GM18861 (cell line): ENCODE data around the gene FGD6.
"Not testable (repeated sequence)": the region's sequence is repeated elsewhere in the genome, so short reads cannot be mapped to it uniquely, and the experiment has no call there.

Source experiments
- ATAC-seq: cut with Tn5 transposase; IDR thresholded peaks from one replicate; pipeline ENCODE4 v1.9.1; 2021; ENCODE audit not compliant: unreplicated experiment

FGD6 gene

DNA sequence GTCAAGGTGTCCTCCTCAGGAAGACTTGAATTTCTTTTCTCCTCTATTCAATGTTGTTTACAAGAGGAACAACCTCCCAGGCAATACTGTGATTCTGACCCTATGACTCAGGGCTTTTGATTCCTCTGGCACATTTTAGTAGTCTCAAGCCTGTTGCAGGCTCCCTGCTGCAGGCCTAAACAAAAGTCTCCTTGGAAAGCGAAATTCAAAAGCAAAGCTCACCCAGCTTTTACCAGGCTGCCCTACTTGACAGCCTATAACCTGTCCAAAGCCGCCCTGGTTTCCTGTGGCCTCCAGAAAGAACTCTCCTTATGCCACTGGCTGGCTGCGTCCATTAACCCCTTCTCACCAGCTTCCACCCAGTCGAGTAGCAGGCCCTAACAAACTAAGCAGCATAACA lies 11.6 kb downstream of the FGD6 start:
- ATAC-seq = no peak

DNA sequence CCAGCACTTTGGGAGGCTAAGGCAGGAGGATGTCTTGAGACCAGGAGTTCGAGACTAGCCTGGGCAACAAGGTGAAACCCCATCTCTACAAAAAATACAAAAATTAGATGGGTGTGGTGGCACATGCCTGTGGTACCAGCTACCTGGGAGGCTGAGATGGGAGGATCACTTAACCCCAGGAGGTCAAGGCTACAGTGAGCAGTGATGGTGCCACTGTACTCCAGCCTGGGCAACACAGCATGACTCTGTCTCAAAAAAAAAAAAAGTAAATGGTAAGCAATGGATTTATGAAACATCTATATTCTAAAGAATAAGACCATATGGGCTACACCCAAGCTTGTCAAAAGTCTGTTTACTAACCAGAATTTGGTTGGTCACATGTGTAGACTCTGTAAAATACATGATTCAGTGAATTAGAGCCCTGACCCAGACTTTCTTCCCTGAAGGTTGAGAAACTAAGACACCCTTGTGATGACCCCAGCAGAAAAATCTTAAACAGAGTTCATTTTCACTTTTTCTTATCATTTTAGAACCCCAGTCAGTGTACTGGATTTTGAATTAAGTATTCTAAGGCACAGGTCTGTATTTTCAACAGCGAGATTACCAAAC lies 12.1 kb downstream of the FGD6 start:
- ATAC-seq = no peak

DNA sequence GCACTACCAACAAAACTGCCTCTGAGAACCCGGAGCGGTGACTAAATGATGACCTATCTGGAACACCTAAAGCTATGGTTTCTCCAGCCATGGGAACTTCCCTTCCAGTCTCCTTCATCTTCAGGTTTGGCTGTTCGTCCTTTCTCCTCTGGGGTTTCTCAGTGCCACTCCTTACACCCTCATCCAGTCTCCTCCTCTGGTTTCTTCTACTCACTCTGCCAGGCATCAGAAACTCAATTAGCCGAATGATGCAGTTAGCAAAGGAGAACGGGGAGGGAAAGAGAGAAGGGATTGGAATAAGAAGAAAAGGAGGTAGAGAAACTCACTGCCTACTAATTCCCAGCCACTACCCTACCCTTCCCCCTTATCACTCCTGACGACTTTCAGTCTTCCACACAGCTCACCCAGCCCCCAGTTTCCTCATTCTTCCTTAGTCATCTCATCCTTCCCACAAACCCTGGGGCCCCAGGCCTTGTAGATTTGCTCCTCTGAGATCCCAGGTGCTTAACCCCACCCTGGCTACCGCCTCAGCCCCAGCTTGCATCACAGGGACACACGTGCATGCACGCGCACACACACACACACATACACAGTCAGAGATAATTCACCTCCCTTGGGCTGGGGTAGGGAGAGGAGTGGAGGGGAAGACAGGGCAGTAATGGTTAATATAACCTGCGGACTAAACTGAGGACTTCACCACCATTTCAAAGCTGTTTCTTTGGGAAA lies 13.0 kb downstream of the FGD6 start:
- no peak for ATAC-seq

DNA sequence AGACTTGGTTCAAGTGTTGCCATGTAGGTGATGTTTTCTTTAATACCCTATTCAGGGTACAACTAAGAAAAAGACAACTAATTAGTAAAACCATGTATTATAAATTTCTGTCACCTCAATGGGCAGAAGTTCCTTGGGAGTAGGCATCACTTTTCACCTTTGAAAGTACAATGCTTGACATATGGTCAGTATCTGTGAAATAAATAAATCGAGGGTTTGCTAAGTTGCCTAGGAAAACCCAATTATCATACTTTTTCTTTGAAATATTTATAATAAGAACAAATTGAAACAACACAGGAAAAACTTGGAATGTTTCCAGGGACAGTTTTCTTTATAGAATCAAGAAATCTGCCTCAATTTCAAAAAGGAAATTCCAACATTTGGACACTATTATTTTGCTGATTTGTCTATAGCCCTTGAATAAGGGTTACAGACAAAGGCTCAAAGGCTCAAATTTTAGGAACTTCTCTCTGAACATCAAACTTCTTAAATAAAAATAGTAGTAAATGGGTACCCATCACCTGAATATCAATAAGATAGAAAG lies 13.7 kb downstream of the FGD6 start:
- no peak for ATAC-seq

DNA sequence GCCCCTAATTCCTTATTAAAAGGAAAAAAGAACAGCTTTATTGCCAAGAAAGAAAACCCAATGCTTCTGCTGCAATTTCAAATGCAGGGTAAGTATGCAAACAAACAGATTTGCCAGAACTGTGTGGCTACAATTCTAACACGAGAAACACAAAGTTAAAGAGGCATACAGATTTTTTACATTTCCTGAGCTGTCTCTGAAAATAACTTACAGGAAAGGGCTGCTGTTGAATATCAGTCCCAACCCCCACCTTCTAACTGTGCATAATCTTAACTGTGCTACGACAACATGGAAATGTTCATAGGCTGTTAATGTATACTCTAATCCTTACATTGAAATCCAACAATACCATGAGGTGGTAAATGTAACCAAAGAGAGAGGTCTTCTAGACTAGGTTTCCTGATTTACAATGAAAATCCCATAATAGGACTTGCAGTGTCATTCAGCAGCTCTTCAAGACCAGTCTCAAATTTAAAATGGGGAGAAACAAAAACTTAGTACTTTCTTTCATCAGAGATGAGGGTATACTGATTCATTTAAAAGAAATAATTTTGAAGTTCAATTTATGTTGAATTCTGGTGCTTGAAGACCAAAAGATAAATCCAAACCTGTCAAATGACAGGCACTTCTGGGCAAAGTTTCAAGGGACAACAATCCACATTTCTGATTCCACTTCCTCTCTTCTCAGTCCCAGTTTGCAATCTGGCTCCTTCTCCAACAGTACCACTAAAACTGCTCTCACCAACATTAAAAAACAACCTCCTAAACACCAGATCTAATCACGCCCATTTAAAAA lies 14.4 kb downstream of the FGD6 start:
- no peak for ATAC-seq

DNA sequence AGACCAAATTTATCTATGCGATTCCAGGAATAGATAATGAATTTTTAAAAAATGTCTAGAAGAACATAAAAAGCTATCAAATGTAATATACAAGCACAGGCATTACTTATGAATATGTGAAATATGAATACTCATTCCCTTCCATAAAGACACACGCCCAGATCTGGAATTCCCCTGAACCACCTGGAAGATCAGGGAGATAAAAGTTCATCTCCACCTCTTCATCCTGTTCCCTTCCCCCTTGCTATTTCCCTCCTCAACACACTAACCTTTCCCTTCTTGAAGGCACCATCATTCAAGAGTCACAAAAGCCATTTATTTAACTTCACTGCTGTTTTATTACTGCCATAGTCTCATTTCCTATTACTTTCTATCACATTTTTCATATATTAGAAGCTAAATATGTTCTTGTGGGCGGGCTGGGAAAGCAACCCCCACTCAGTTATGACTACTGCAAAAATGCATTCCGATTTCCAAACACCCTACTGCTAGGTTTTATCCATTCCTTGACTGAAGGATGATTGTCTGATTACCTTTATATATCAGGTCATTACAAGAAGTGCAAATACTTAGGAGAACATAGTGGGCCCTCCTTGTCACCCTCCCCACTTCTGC lies 16.1 kb downstream of the FGD6 start:
- ATAC-seq = no peak

DNA sequence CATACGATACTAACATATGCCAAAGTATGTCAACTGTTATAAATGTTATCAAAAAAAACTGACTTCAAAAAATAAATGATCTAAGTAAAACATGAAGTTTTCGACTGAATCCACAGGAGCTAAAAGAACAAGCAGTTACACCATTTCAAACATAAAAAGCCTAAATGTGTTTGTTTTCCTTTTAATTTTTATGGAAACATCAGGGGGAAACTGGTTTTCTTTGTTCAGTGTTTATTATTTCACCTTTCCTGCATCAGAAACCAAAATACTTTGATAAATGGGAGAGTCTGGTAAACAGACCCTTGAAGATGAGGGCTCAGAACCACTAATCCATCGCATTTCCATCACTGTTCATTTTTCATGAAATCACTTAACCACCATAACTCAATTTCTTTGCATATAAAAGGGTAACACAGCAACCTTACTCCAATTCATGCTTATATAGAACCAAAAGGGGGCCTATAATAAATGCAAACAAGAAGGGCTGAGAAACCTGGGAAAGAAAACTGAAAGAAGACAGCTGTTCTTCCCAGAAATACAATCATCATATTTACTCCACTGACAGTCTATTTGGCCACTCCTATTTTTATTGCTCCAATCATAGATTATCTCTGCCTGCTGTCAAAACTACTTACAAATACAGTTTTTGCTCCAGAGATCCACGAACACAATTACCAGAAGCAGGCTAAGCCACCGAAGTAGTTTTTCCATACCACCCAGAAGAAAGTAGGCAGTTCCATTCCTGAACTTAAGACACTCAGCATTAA lies 17.0 kb downstream of the FGD6 start:
- no peak for ATAC-seq

DNA sequence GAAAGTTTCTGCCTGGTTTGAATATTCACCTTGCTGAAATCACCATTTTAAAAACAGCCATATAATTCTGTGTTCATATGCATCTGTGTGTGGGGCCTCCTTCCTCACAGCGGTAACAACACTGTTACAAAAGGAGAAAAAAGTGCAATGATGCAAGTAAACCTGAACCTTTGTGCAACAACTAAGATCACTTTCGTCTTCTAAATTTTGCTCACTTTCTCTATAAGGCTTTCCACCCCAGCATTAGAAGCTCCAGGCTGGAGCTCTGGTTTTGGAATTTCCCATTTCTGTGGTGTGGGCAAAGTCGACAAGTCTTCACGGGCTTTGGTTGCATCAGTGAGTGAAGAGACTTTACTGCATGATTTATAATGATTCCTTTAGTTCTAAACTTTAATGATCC lies 18.4 kb downstream of the FGD6 start:
- ATAC-seq = peak; percentile 39

DNA sequence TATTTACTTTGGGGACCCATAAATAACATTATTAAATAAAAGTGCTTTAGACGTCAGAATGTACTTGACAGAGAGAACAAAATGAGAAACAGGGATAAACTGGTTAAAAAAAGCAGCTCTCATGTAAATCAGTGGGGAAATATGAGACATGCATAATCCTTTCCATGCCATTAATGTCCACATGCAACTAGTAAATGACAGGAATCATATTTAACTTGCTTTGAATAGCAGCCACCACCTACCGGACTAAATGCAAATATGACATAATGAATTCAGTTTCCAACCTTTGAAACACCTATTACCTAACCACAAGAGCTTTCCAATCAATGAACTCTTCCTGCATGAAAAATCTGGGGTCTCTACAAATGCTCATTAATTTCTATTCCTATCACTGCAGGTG lies 19.6 kb downstream of the FGD6 start:
- no peak for ATAC-seq

DNA sequence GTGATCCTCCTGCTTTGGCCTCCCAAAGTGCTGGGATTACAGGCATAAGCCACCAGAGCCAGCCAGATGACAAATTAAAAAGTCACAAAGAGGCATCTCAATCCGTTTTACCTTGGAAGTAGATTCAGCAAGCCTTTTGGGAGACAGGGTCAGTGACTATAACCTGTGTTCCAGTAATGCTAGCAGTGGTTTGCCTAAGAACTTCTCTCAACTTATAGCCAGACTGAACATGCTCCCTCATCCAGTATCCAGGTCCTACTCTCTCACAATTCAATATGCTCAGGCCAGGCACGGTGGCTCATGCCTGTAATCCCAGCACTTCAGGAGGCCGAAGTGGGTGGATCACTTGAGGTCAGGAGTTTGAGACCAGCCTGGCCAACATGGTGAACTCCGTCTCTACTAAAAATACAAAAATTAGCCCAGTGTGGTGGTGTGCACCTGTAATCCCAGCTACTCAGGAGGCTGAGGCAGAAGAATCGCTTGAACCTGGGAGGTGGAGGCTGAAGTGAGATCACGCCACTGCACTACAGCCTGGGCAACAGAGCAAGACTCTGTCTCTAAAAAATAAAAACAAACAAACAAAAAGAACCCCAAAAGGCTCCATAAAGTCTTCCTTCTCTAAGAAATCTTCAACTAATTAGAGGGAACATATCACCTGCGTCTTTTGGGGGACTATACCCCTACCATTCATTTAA lies 20.2 kb downstream of the FGD6 start:
- not testable (repeated sequence) for ATAC-seq

DNA sequence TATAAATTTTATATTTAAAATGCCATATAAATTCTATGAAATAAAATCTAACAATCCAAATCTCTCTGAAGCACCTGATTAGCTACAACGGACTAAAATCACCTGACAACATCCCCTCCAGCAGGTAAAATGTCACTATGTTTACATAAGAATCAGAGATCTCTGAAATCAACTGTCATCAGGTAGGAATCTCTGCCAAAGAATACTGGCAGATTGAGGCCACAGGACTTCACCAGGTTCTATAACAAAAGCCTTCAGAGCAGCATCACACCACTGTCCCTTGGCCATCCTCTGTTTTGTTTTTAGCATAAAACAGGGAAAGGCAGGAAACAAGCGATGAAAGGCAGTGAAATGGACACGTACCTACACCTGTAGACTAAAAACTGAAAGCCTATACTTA lies 22.1 kb downstream of the FGD6 start:
- no peak for ATAC-seq

DNA sequence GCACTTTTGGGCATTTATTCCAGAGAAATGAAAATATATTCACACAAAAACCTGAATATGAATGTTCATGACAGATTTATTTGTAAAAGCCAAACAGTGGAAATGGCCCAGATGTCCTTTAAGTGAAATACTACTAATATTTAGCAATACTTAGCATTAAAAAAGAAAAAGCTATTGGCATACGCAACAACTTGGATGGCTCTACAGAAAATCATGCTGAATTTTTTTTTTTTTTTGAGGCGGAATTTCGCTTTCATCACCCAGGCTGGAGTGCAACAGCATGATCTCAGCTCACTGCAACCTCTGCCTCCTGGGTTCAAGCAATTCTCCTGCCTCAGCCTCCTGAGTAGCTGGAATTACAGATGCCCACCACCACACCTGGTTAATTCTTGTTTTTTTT lies 24.1 kb downstream of the FGD6 start:
- no peak for ATAC-seq

DNA sequence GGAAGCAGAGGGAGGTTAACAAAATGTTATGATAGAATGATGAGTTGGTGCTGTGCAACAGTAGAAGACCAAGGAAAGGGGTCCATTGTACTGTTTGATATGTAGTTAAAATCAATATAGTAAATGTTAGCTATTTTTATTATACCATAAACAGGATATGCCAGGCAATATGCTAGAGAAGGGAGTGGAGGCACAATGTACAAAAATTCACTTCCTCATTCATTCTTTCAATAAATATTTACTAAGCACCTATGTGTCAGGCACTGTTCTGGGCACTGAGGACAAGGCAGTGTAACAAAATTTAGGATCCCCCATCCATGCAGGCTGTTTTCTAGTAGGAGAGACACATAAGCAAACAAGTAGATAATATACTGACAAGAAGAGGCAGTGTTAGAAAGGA lies 25.0 kb downstream of the FGD6 start:
- ATAC-seq = no peak

DNA sequence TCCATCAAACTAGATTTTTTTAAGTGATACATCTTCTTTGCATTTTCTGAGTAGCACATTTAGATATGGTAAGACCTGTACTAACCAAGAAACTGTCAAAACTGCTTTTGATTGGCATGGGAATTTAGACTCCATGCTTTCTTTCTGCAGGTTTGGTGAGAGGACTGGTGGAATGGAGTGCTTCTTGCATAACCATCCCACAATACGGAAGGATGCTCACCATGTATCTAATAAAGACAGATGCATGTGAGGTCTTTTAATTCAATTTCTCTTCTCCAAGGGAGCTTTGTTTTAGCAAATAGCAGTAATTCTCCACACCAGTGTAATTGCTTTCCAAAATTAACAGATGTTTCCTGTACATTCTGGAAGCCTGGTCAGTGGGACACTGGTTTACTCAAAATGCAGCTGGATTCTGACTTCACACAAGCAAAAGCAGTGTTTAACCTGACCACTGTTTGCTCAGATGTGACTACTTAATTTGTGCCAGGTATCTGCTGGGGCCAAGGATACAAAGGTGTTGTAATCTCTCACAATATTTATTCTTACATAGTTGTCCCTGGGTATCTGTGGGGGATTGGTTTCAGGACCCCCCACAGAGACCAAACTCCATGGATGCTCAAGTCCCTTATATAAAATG lies 26.1 kb downstream of the FGD6 start:
- no peak for ATAC-seq

DNA sequence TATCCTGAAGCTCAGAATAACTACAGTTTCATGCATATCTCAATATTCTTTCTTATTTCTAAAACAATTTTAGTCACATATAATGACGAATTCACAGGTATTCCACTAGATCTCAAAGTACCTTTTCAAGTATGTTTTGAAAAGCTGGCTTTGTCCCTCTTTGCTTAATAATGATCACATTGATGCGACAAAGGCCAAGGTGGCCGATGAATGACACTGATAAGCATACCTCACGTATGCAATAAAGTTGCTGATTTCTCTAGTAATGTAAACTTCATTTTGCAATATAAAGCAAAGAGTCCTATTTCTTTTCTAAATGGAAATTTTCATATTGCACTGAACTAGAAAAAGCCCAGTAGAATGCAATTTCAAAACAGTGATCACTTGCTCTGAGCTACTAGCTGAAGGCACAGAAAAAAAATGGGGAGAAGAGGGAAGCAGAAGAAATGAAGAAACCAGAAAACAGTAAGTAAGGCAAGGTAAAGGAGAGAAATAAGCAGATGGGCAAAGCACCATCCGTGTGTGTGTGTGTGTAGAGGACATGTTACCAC lies 29.3 kb downstream of the FGD6 start:
- peak; percentile 1 for ATAC-seq

DNA sequence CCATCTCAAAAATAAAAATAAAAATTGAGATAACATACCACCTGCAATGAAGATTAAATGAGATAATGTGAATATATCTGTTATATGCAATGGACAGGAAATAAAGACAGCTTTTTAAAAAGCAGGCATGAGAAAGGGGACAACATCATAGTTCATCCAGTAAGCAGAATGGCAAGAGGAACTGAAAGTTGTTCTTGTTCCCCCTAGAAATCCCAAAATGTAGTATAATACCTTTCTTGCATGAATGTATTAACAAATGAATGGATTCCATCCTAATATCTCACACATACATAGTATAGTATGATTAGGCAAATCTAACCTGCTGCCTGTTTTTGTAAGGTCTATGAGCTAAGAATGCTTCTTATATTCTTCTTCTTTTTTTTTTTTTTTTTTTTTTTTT lies 31.4 kb downstream of the FGD6 start:
- ATAC-seq = no peak

DNA sequence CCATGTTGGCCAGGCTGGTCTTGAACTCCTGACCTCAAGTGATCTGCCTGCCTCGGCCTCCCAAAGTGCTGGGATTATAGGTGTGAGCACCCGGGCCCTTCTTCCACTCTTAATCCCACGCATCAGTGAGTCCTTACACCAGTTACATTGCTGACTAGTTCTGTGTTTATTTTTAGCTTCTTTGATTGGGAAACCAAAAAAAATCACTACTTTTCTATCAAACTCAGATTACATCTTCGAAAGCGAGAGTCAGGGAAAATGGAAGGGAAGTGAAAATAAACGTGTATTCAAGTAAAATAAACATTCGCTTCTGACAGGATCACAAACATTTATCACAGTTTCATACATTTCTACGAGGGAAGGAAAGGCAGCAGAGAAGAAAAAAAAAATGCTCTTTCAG lies 32.2 kb downstream of the FGD6 start:
- ATAC-seq = no peak

DNA sequence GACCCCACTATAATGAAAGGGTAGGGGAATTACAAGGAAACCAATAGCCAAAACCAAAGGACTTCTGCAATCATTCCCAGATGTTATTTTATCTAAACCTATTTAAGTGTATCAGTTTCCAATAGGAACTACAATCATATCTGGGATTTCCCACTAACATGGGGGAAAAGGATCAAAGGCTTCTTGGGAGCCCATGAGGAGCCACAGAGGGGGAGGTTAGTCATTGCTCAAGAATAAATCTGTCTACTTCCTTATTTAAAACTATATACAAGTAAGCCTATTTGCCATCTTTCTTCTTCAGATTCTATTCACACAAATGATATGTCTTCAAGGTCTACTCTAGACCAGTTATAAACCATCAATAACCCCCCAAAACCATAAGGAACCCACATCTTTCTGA lies 33.1 kb downstream of the FGD6 start:
- no peak for ATAC-seq

DNA sequence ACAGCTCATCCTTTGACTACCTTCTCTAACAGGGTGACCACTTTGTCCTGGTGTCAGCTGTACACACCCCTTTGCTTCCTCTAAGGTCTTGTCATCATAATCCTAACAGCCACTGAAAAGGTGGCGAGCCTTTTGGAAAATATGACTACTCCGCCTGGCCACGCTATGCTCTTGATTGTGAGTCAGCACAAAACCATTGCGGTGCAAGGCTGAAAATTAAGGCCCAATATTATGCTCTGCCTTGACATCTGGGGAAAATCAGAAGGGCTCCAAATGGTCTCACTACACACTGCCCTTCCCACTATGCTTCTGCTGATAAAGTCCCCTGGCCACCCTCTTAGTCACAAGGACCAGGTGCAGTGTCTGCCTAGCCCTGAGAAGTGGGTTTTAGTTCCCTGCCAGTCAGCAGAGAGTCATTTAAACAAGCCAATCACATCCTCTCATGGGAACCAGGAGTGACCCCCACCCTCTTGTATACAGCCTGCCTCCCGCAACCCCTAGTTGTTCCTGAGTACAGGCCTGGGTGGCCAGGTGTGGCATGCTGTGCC lies 34.3 kb downstream of the FGD6 start:
- ATAC-seq = peak; percentile 56
